HG03439 (cell line): Measurements from ENCODE around the gene PALB2.
A peak's percentile ranks its signal among the peaks of the same experiment; 100 is the strongest.
"Not testable (repeated sequence)": the region's sequence is repeated elsewhere in the genome, so short reads cannot be mapped to it uniquely, and the experiment has no call there.

ENCODE experiments used
- ATAC-seq: cut with Tn5 transposase; IDR thresholded peaks from one replicate; pipeline ENCODE4 v1.9.1; 2021; ENCODE audit warnings: mild to moderate bottlenecking, moderate library complexity; ENCODE audit not compliant: unreplicated experiment

The PALB2 gene

DNA sequence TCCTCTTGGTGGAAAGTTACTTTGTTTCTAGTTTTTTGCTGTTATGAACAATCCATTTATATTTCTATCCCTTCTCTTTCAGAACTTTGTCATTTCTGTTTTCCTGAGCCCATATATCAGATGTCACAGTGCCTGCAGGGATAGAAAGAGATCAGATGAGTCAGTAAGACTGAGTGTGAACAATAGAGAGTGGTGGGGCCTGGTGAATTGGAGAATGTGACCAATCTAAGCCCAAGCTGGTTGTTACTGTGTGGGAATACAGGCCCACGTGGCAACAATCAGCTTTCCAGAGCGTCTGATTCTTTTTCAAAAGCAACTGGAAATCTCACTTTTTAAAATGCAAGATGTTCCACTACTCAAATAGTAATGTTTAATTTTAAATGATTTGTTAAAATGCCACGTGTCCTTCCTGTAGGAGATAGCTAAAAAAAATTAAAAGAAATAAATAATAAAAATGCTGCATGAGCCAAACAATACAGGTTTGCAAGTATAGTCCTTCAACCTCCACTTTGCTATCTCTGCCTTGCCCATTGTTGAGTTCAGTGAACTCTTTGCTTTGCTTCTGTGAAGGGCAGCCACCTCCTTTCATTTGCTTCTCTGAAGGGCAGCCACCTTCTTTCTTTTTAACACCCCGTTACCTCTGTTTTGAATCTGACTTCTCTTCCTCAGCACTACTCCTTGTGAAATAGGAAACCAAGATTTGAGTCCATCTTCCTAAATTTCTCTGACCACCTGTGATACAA, 9.7 kb upstream of the PALB2 start:
- no peak for ATAC-seq

DNA sequence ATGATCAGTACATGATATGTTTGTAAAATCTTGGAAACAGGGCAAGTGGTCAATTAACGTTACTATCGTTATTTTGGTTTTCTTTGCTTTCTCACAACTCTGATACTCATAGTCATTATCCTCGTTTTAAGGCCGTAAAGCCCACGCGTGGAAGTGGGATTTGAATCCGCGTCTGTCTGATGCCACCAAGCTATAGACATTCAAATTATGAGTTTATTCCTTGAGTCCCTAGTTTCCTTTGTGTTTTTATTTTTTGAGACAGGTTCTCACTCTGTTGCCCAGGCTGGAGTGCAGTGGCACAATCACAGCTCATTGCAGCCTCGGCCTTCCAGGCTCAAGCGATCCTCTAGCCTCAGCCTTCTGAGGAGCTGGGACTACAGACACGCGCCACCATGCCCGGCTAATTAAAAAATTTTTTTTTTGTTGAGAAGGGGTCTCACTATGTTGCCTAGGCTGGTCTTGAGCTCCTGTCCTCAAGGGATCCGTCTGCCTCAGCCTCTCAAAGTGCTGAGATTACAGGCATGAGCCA, 1.2 kb upstream of the PALB2 start:
- no peak for ATAC-seq

- ATAC-seq, result no peak
Observed at GRCh38 chr16:23640615-23640930, 537 bp downstream of the PALB2 start.

DNA sequence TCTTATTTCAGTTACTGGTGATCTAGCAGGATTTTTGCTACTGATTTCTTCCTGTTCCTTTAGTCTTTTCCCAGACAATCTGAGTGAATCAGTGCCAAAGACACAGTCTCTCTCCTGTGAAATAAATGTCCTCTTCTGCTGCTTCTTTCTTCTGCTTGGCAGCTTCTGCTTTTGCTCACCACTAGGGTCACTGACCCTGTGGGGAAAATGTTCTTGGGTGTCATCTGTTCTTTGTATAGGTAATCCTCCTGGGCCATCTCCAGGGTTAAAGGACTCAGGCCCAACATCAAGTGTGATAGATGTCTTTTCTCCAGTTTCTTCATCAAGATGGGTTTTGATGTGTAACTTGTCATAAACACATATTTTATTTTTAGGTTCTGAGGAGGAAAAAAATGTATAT, 5.2 kb downstream of the PALB2 start:
- no peak for ATAC-seq

DNA sequence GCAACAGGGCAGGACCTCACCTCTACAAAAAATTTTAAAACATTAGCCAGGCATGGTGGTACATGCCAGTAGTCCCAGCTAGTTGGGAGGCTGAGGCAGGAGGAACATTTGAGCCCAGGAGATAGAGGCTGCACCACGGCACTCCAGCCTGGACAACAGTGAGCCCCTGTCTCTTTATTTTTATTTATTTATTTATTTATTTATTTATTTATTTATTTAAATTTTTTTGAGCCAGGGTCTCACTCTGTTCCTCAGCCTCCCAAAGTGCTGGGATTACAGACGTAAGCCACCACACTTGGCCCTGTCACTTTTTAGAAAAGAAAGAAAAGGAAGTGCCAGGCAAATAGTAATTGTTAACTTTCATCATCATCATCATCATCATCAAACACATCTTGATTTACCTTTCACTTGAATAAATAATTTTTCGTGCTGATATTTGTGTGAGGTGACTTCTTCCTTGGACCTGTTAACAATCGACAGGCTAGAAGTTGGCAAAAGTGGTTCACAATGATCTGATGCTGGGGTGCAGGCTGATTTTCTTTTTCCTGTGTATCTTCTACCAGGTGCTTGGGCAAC, 6.6 kb downstream of the PALB2 start:
- no peak for ATAC-seq

DNA sequence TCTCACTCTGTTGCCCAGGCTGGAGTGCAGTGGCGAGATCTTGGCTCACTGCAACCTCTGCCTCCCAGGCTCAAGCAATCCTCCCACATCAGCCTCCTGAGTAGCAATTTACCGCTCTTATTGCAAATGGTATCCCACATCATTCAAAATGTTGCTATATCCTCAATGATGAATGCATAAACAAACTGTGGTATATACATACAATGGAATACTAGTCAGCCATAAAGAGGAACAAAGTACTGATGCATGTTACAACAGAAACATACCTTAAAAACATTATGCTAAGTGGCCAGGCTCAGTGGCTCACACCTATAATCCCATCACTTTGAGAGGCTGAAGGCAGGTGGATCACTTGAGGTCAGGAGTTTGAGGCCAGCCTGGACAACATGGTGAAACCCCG, 9.2 kb downstream of the PALB2 start:
- not testable (repeated sequence) for ATAC-seq

- no peak for ATAC-seq
Observed at GRCh38 chr16:23629516-23629915, 11.6 kb downstream of the PALB2 start.

DNA sequence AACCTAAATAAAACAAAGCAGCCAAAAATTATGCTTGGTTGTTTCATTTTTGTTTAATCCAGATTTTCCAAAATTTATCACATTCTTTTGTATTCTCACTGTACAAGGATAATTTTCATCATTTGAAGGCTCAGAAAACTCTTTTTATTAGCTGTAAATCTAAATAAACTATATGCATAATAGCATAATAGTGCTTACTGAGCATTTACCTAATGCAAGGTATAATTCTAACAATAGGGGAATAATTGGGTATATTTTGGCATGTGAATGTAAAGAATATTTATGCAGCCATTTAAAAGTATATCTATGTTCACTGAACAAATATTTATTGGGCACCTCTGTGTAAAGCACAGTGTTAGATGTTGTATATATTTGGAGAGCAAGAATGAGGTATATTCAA, 17.0 kb downstream of the PALB2 start:
- ATAC-seq, result no peak

GRCh38 chr16:23615805-23616204, 25.3 kb downstream of the PALB2 start:
- ATAC-seq, result no peak

DNA sequence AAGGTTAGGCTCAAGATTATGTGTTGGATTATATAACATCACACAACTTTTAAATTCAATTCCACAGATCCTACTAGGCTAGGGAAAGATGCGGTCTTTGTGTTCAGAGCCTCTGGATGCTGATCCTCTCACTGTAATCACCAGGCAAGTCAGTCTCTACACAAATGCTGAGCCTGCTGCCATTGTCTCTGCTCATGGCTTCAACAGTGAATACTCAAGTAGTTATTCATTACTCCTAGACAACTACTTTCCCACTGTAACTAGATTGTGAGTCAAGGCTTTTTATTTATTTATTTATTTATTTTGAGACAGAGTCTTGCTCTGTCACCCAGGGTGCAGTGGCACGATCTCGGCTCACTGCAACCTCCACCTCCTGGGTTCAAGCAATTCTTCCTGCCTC, 29.2 kb downstream of the PALB2 start:
- ATAC-seq, result no peak

DNA sequence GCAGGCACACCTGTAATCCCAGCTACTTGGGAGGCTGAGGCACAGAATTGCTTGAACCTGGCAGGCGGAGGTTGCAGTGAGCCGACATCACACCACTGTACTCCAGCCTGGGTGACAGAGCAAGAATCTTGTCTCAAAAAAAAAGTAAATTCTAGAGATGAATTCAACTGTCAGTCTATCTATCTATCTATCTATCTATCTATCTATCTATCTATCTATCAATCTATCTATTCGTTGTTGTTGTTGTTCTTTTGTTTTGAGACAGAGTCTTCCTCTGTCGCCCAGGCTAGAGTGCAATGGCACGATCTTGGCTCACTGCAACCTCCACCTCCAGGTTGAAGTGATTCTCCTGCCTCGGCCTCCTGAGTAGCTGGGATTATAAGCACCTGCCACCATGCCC, 30.2 kb downstream of the PALB2 start:
- not testable (repeated sequence) for ATAC-seq

DNA sequence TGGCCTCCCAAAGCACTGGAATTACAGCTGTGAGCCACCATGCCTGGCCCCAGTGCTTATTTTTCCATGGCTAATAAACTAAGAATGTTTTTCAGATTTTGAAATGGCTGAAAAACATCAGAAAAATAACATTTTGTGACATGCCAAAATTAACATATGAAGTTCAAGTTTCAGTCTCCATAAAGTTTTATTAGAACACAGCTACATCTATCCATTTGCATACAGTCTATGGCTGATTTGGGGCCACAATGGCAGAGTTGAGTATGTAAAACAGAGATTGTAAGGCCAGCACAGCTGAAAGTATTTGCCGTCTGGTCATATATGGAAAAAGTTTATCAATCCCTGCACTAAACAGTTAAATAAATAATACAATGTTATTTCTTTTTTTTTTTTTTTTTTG, 31.2 kb downstream of the PALB2 start:
- ATAC-seq, result no peak

GRCh38 chr16:23608194-23608593, 32.9 kb downstream of the PALB2 start:
- no peak for ATAC-seq

- no peak for ATAC-seq
Observed at GRCh38 chr16:23607726-23608125, 33.4 kb downstream of the PALB2 start.

GRCh38 chr16:23597003-23597756, 43.9 kb downstream of the PALB2 start:
- ATAC-seq, result no peak

DNA sequence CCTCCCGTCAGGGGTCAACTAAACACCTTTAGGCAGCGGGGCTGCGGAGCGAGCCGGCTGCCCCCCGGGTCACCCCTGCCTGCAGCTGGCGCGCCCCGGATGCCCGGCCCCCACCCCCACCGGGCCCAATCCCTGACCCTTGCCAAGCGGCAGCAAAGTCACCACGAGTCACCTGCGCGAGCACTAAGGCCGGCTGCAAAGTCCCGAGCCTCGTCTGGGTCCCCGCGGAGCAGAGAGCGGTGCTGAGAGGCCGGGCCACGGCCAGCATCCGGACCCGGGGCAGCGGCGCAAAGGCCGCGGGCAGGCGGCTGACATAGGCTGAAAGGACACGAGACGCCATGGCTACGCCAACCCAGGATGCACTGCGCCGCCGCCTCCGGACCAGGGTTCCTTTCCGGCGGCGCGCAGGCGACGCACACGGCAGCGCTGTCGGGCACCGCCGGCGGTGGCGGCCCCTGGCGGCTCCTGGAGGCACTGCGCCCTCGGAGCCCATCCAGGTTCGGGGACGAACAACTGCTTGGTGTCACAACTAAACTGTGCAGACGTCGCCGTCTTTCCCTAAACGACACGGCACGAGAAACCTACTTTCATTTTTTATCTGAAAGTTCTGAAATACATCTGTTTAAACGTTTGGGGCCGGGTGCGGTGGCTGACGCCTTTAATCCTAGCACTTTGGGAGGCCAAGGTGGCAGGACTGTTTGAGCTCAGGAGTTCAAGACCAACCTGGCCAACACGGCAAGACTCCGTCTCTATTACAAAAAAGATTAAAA, 45.0 kb downstream of the PALB2 start, which contains the start of gene NDUFAB1:
Gene NDUFAB1 (minus strand): TSS at position 366 of the 770 bp plus-strand sequence. CDS start 26 bp downstream, at position 340.
- peak; percentile 89 for ATAC-seq

- no peak for ATAC-seq
Observed at GRCh38 chr16:23595246-23595950, 45.7 kb downstream of the PALB2 start.

DNA sequence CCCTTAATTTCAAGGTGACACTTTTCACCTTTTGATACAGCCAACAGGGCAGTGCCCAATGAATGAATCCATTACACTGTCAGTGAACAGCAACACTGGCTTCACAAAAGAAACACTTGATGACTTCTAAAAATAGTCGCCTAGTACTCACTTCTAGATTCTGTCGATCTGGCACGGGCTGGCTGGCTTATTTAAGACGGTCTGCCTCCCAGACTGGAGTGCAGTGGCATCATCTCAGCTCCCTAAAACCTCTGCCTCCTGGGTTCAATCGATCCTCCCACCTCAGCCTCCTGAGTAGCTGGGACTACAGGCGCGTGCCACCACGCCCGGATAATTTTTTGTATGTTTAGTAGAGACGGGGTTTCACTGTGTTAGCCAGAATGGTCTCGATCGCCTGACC, 46.9 kb downstream of the PALB2 start:
- ATAC-seq, result no peak

GRCh38 chr16:23590181-23590580, 50.9 kb downstream of the PALB2 start:
- no peak for ATAC-seq

- no peak for ATAC-seq
Observed at GRCh38 chr16:23587726-23588125, 53.4 kb downstream of the PALB2 start.
